NCI-H2081 (cell line): ENCODE results near the gene CHD2.
A peak's percentile ranks its signal among the peaks of the same experiment; 100 is the strongest.
"Not testable (repeated sequence)": the region's sequence is repeated elsewhere in the genome, so short reads cannot be mapped to it uniquely, and the experiment has no call there.

Experiments used
- DNase-seq, 2 experiments: peaks; one replicate each; lab custom pipeline; 2025; lab: John Stamatoyannopoulos, UW

The CHD2 gene

GRCh38 chr15:92906563-92907081 is 6.5 kb downstream of the CHD2 start:
- no peak for DNase-seq

GRCh38 chr15:92907229-92907628 is 7.1 kb downstream of the CHD2 start:
- no peak for DNase-seq

GRCh38 chr15:92907896-92908712 is 8.0 kb downstream of the CHD2 start:
- peak; percentile 25 to 61 for DNase-seq

- no peak for DNase-seq
These were observed 8.6 kb downstream of the CHD2 start for GRCh38 chr15:92908713-92909057.

GRCh38 chr15:92909136-92909781 is 9.1 kb downstream of the CHD2 start:
- DNase-seq, result no peak

GRCh38 chr15:92910451-92910850 is 10.3 kb downstream of the CHD2 start:
- no peak for DNase-seq

- peak in 1 of 2 experiments; percentile 38 for DNase-seq
These were observed 14.0 kb downstream of the CHD2 start for GRCh38 chr15:92914103-92914499.

- no peak for DNase-seq
These were observed 14.7 kb downstream of the CHD2 start for GRCh38 chr15:92914768-92915221.

- DNase-seq, result no peak
These were observed 15.8 kb downstream of the CHD2 start for GRCh38 chr15:92915766-92916435.

GRCh38 chr15:92917598-92918407 is 17.7 kb downstream of the CHD2 start:
- DNase-seq, result peak; percentile 93 to 94

- not testable (repeated sequence) for DNase-seq
These were observed 18.8 kb downstream of the CHD2 start for GRCh38 chr15:92918881-92919280.

- DNase-seq, result no peak
These were observed 20.6 kb downstream of the CHD2 start for GRCh38 chr15:92920595-92921161.

- DNase-seq, result no peak
These were observed 21.3 kb downstream of the CHD2 start for GRCh38 chr15:92921215-92922131.

- no peak for DNase-seq
These were observed 22.4 kb downstream of the CHD2 start for GRCh38 chr15:92922418-92923002.

- no peak for DNase-seq
These were observed 24.1 kb downstream of the CHD2 start for GRCh38 chr15:92924216-92924615.

- no peak for DNase-seq
These were observed 25.3 kb downstream of the CHD2 start for GRCh38 chr15:92925454-92925853.

GRCh38 chr15:92928225-92928750 is 28.2 kb downstream of the CHD2 start:
- DNase-seq, result no peak

- DNase-seq, result no peak
These were observed 28.9 kb downstream of the CHD2 start for GRCh38 chr15:92929002-92929401.

GRCh38 chr15:92930054-92930621 is 30.0 kb downstream of the CHD2 start:
- no peak for DNase-seq
